ENCODE results near the gene USP32. TPM values are rescaled to one million over a fixed set of nuclear protein-coding genes. Genes with fewer than 3 reads are reported as not detected.
A peak's percentile ranks its signal among the peaks of the same experiment; 100 is the strongest.

USP32 gene
- total and polyA plus RNA-seq, 2 of the 8 experiments (the other 6 are each of a cell fraction or from before 2014, with no cell fraction given) = 29.6 to 112 TPM

DNA sequence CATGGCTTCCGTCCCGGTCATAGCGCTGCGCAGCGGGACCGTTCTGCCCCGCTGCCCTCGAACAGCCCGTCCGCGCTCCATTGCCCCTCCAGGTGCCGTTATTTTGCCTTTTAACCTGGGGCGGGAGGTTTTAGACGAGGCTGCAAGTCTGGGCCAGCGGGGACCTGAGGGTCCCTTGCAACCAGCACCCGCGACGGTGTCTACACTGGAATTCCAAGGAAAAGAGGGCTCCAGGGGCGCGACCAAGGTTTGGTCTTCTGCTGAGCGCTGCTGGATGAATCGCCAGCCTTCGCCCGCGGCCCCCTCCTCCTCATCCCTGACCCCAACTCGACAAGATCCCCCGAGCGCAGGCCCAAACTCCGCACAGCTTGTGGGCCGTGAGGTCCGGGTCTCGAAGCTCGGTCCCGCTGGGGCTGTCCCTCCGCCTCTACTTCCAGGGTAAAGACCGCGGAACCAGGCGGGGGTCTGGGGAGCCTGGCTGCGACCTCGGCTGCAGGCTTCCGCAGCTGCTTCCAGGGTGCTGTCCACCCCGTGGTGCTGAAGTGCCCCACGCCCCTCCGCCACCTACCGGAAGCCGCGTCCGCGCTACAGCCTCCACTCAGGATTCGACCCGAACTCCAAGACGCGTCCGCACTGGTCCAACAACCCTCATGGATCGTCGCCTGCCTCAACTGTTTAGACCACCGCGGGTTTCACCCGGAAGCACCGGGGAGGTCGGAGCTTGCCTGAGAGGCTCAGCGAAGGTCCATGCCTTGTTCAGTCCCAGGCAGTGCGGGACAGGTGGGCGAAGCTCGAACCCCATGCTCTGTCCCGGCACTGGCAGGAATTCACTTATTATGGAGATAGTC is 252.3 kb downstream of the USP32 start (continued):
- no peak for TF ChIP-seq CHD7 (IDR thresholded peaks at IDR 0.05; ENCODE audit: insufficient replicate concordance, low read length)
- TF ChIP-seq SP2 (IDR thresholded peaks at IDR 0.05; ENCODE audit: low read length) = no peak
- TF ChIP-seq GABPA (IDR thresholded peaks at IDR 0.05; ENCODE audit: borderline replicate concordance, insufficient read depth, low read length) = peak; percentile 70; the same call in 1 of the 2 replicates
- TF ChIP-seq MAFK (IDR thresholded peaks at IDR 0.05; ENCODE audit: low read depth, low read length) = no peak
- TF ChIP-seq SUZ12 (IDR thresholded peaks at IDR 0.05; ENCODE audit: low read length) = peak; percentile 82
- no peak for TF ChIP-seq E2F6 (IDR thresholded peaks at IDR 0.05)
- peak; percentile 96 for TF ChIP-seq SAP30 (IDR thresholded peaks at IDR 0.05; ENCODE audit: insufficient read depth, insufficient replicate concordance, low read length)
- TF ChIP-seq CBX5 (IDR thresholded peaks at IDR 0.05; ENCODE audit: low read depth, low read length) = no peak
- peak; percentile 83 for TF ChIP-seq BACH1 (IDR thresholded peaks at IDR 0.05; ENCODE audit: low read length)
